HCT116 (cell line): ENCODE measurements around the gene SF3B6. TPM values are rescaled to one million over a fixed set of nuclear protein-coding genes. Genes with fewer than 3 reads are reported as not detected.
"Not testable (repeated sequence)": the region's sequence is repeated elsewhere in the genome, so short reads cannot be mapped to it uniquely, and the experiment has no call there.

ENCODE experiments used
- ATAC-seq: fragments of 200-7000 bp; cut with Tn5 transposase; 2 replicates; pipeline ENCODE4 v1.9.1; 2020; ENCODE audit warnings: mild to moderate bottlenecking, moderate library complexity
- BruUV-seq: library from RNA; stranded (reverse); fragments of 400-500 nt; replicated peaks from 2 replicates; lab custom pipeline; 2021; lab: Mats Ljungman, UMichigan
- CTCF ChIA-PET: fragments of 300-600 bp; sonication (Branson Sonifier 250); formaldehyde crosslinking; loops from one replicate; lab custom pipeline; 2021; ENCODE audit warnings: antibody characterized with exemption; lab: Charles Lee
- POLR2A ChIA-PET: fragments of 300-600, 350-600 bp; sonication (Branson Sonifier 250); formaldehyde crosslinking; loops from one replicate; lab custom pipeline; 2021; ENCODE audit warnings: antibody characterized with exemption; lab: Charles Lee
- RAD21 ChIA-PET, 2 experiments: fragments of 300-600 bp; sonication (Branson Sonifier 250); formaldehyde crosslinking; loops; one replicate each; lab custom pipeline; 2023; ENCODE audit warnings: low total read pairs in 2 of 2; ENCODE audit not compliant: uncharacterized antibody in 2 of 2, unreplicated experiment in 2 of 2, low non-redundant PET in 1 of 2; lab: Charles Lee
- DNase-seq: peaks from one replicate; pipeline ENCODE4 v3.0.0-alpha.2; 2010; ENCODE audit warnings: low read depth, low spot score
- H2AFZ ChIP-seq: fragments of 200-600 bp; shearing (Covaris generic), sonication (generic); 2 replicates; pipeline ENCODE4 v1.6.1; 2017; ENCODE audit warnings: low read depth, mixed run types, mixed read lengths, antibody characterized with exemption, low read length; ENCODE audit not compliant: poor library complexity, severe bottlenecking
- H3K27ac ChIP-seq: 2 replicates; pipeline ENCODE4 v1.5.1; 2012; ENCODE audit warnings: low read depth, low read length
- H3K27me3 ChIP-seq: fragments of 200-600 bp; sonication (generic); 2 replicates; pipeline ENCODE4 v1.6.1; 2016; ENCODE audit warnings: mixed run types, low read length, mixed read lengths; ENCODE audit not compliant: insufficient read depth
- H3K36me3 ChIP-seq, 2 experiments: fragments of 200-500 bp in 1 of 2; fragments of 200-600 bp in 1 of 2; sonication (Bioruptor generic) in 1 of 2; sonication (generic) in 1 of 2; 2 replicates each; pipeline versions ENCODE4 v1.5.1 to v1.6.1; 2014 to 2016; ENCODE audit warnings: low read length in 2 of 2, inconsistent platforms in 1 of 2, mixed read lengths in 1 of 2, mixed run types in 1 of 2; ENCODE audit not compliant: insufficient read depth in 2 of 2, control insufficient read depth in 1 of 2
- H3K4me1 ChIP-seq, 2 experiments: fragments of 200-600 bp in 1 of 2; sonication (generic) in 1 of 2; 2 replicates each; pipeline versions ENCODE4 v1.5.1 to v1.6.1; 2012 to 2017; ENCODE audit warnings: low read length in 2 of 2, inconsistent platforms in 1 of 2, mild to moderate bottlenecking in 1 of 2, mixed read lengths in 1 of 2, mixed run types in 1 of 2, moderate library complexity in 1 of 2; ENCODE audit not compliant: insufficient read depth in 2 of 2, control insufficient read depth in 1 of 2
- H3K4me2 ChIP-seq: fragments of 200-600 bp; sonication (generic); 2 replicates; pipeline ENCODE4 v1.6.1; 2017; ENCODE audit warnings: mixed run types, low read length, mixed read lengths
- H3K4me3 ChIP-seq, 2 experiments: fragments of 200-600 bp in 1 of 2; sonication (generic) in 1 of 2; replicated peaks in 1 of 2; 2 replicates each; pipeline ENCODE4 v1.5.1; 2011 to 2016; ENCODE audit warnings: low read length in 2 of 2, control low read depth in 1 of 2, low read depth in 1 of 2, mild to moderate bottlenecking in 1 of 2, mixed read lengths in 1 of 2, mixed run types in 1 of 2
- H3K79me2 ChIP-seq: fragments of 200-600 bp; sonication (generic); 2 replicates; pipeline ENCODE4 v1.6.1; 2017; ENCODE audit warnings: mild to moderate bottlenecking, mixed run types, low read length, moderate library complexity, mixed read lengths; ENCODE audit not compliant: insufficient read depth
- H3K9ac ChIP-seq: fragments of 200-600 bp; sonication (generic); 2 replicates; pipeline ENCODE4 v1.6.1; 2016; ENCODE audit warnings: low read length, mixed read lengths
- H3K9me2 ChIP-seq: fragments of 200-600 bp; sonication (generic), shearing (Covaris generic); 2 replicates; pipeline ENCODE4 v1.6.1; 2017; ENCODE audit warnings: mixed run types, mild to moderate bottlenecking, moderate library complexity; ENCODE audit not compliant: insufficient read depth
- H3K9me3 ChIP-seq, 2 experiments: fragments of 200-500 bp in 1 of 2; fragments of 200-600 bp in 1 of 2; sonication (Bioruptor generic) in 1 of 2; sonication (generic) in 1 of 2; 2 replicates each; pipeline ENCODE4 v1.6.1; 2014 to 2017; ENCODE audit warnings: low read length in 2 of 2, mixed read lengths in 2 of 2, inconsistent platforms in 1 of 2, low read depth in 1 of 2, mild to moderate bottlenecking in 1 of 2, mixed run types in 1 of 2, moderate library complexity in 1 of 2; ENCODE audit not compliant: control insufficient read depth in 1 of 2, insufficient read depth in 1 of 2
- H4K20me1 ChIP-seq: fragments of 200-600 bp; sonication (generic), shearing (Covaris generic); 2 replicates; pipeline ENCODE4 v1.6.1; 2017; ENCODE audit warnings: mixed run types, mild to moderate bottlenecking, moderate library complexity; ENCODE audit not compliant: insufficient read depth
- CBX3 ChIP-seq: IDR thresholded peaks from 2 replicates; pipeline ENCODE4 v1.6.1; 2012; ENCODE audit warnings: low read depth
- CEBPB ChIP-seq: IDR thresholded peaks from 2 replicates; pipeline ENCODE4 v1.6.1; 2012; ENCODE audit warnings: low read depth
- ELF1 ChIP-seq: IDR thresholded peaks from 2 replicates; pipeline ENCODE4 v1.6.1; 2012; ENCODE audit warnings: low read depth, borderline replicate concordance
- EZH2 ChIP-seq: fragments of 200-600 bp; sonication (generic); IDR thresholded peaks from 2 replicates; pipeline ENCODE4 v1.6.1; 2017; ENCODE audit warnings: antibody characterized with exemption, mixed run types
- FOSL1 ChIP-seq: IDR thresholded peaks from 2 replicates; pipeline ENCODE4 v1.6.1; 2012; ENCODE audit warnings: low read depth
- JUND ChIP-seq: IDR thresholded peaks from 2 replicates; pipeline ENCODE4 v1.6.1; 2012
- POLR2A ChIP-seq: IDR thresholded peaks from 2 replicates; pipeline ENCODE4 v1.7.0; 2011; ENCODE audit warnings: borderline replicate concordance; ENCODE audit not compliant: insufficient read depth, insufficient read length; ENCODE audit errors: extremely low read depth
- POLR2AphosphoS5 ChIP-seq: IDR thresholded peaks from 2 replicates; pipeline ENCODE4 v1.6.1; 2011; ENCODE audit warnings: mild to moderate bottlenecking, low read depth, low read length, moderate library complexity
- RAD21 ChIP-seq: IDR thresholded peaks from 2 replicates; pipeline ENCODE4 v1.6.1; 2012; ENCODE audit warnings: low read depth, mild to moderate bottlenecking
- SIN3A ChIP-seq: IDR thresholded peaks from 2 replicates; pipeline ENCODE4 v1.6.1; 2012; ENCODE audit warnings: low read depth
- SP1 ChIP-seq: IDR thresholded peaks from 2 replicates; pipeline ENCODE4 v1.6.1; 2012; ENCODE audit warnings: low read depth
- SRF ChIP-seq: IDR thresholded peaks from 2 replicates; pipeline ENCODE4 v1.6.1; 2012; ENCODE audit warnings: low read depth
- TCF7L2 ChIP-seq: IDR thresholded peaks from 2 replicates; pipeline ENCODE4 v1.7.0; 2011; ENCODE audit warnings: borderline replicate concordance, inconsistent platforms; ENCODE audit not compliant: insufficient read depth, insufficient read length; ENCODE audit errors: extremely low read depth
- ZFX ChIP-seq: fragments of 450-650 bp; IDR thresholded peaks from 2 replicates; pipeline ENCODE4 v1.6.1; 2017
- ZNF274 ChIP-seq: fragments of 200-500 bp; sonication (Bioruptor generic); IDR thresholded peaks from 2 replicates; pipeline ENCODE4 v1.6.1; 2014; ENCODE audit warnings: mild to moderate bottlenecking, low read depth, low read length, inconsistent platforms
- intact Hi-C: fragments of 100-400 bp; cut with micrococcal nuclease; formaldehyde crosslinking; loops from 2 replicates; pipeline ENCODE4 v1.10.0; 2022
- total RNA-seq: library from RNA; stranded (reverse); gene quantifications from one replicate; pipeline ENCODE4 v1.2.1, GENCODE V29; 2021; ENCODE audit not compliant: unreplicated experiment
- TF ChIP-seq, protein P1 (sequence below): IDR thresholded peaks from 2 replicates; pipeline ENCODE4 v1.6.1; 2012
- TF ChIP-seq, protein P2 (sequence below), 3 experiments: fragments of 200-600 bp in 1 of 3; sonication (generic) in 1 of 3; IDR thresholded peaks in 2 of 3; conservative IDR thresholded peaks in 1 of 3; 2 replicates each; pipeline ENCODE4 v1.5.1; 2012 to 2017; ENCODE audit warnings: low read depth in 2 of 3, low read length in 2 of 3, antibody characterized with exemption in 1 of 3, borderline replicate concordance in 1 of 3, control low read depth in 1 of 3, mild to moderate bottlenecking in 1 of 3, mixed read lengths in 1 of 3, mixed run types in 1 of 3, moderate library complexity in 1 of 3; ENCODE audit not compliant: insufficient read depth in 1 of 3

The SF3B6 gene
- total RNA-seq, 1 experiment from 2014 or later, result 129 TPM

GRCh38 chr2:24109431-24109830, 33.3 kb upstream of the SF3B6 start:
- H3K9me2 ChIP-seq, DNase-seq, BruUV-seq, H2AFZ ChIP-seq, H3K9ac ChIP-seq, H3K27ac ChIP-seq, ATAC-seq, H3K4me2 ChIP-seq, H3K9me3 ChIP-seq, H4K20me1 ChIP-seq, RAD21 ChIA-PET, POLR2A ChIA-PET, H3K79me2 ChIP-seq, H3K27me3 ChIP-seq, H3K4me3 ChIP-seq, H3K36me3 ChIP-seq, intact Hi-C loops: not testable (repeated sequence)
- peaks cover 4 to 22% of the 10 kb centered on the region in 2 experiments; a peak in 3 of 4 replicates for H3K4me1 ChIP-seq
- CTCF ChIA-PET, result interaction anchor here (1.5 kb wide), 1 partner anchor 25 kb away, joined by 5 read pairs; the partner anchor contains the start of gene TP53I3

DNA sequence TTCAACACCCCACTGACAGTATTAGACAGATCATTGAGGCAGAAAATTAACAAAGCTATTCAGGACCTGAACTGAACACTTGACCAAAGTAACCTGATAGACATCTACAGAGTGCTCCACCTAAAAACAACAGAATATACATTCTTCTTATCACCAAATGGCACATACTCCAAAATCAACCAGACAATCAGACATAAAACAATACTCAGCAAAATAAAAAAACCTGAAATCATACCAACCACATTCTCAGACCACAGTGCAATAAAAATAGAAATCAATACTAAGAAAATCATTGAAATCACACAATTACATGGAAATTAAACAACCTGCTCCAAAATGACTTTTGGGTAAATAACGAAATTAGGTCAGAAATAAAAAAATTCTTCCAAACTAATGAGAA, 31.2 kb upstream of the SF3B6 start:
- no peaks in the 10 kb centered on the region for H3K9me3 ChIP-seq
- CTCF ChIA-PET, result no interaction called here
- no peaks in the 10 kb centered on the region for H3K36me3 ChIP-seq
- ATAC-seq, result no peak
- H3K79me2 ChIP-seq, result no peaks in the 10 kb centered on the region
- DNase-seq, result no peak
- no peak overlapping the region for H3K4me2 ChIP-seq
- no peaks in the 10 kb centered on the region for H3K27me3 ChIP-seq
- H3K4me3 ChIP-seq, result no peak overlapping the region
- intact Hi-C loops, result no loop called here
- no peaks in the 10 kb centered on the region for H3K9me2 ChIP-seq
- no peaks in the 10 kb centered on the region for H4K20me1 ChIP-seq
- RAD21 ChIA-PET, result no interaction called here
- POLR2A ChIA-PET, result no interaction called here
- BruUV-seq, result no TSS peak
- H3K27ac ChIP-seq, result no peak overlapping the region
- H3K9ac ChIP-seq, result no peak overlapping the region
- TF ChIP-seq POLR2A (no peak), FOSL1 (no peak), CBX3 (no peak), JUND (no peak), SP1 (no peak), ZFX (no peak), ZNF274 (no peak), TCF7L2 (no peak), ELF1 (no peak), SRF (no peak), CEBPB (no peak), EZH2 (no peak), RAD21 (no peak), SIN3A (no peak), POLR2AphosphoS5 (no peak)
- TF ChIP-seq, protein P1, sequence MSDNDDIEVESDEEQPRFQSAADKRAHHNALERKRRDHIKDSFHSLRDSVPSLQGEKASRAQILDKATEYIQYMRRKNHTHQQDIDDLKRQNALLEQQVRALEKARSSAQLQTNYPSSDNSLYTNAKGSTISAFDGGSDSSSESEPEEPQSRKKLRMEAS, result no peak
- TF ChIP-seq, protein P2, sequence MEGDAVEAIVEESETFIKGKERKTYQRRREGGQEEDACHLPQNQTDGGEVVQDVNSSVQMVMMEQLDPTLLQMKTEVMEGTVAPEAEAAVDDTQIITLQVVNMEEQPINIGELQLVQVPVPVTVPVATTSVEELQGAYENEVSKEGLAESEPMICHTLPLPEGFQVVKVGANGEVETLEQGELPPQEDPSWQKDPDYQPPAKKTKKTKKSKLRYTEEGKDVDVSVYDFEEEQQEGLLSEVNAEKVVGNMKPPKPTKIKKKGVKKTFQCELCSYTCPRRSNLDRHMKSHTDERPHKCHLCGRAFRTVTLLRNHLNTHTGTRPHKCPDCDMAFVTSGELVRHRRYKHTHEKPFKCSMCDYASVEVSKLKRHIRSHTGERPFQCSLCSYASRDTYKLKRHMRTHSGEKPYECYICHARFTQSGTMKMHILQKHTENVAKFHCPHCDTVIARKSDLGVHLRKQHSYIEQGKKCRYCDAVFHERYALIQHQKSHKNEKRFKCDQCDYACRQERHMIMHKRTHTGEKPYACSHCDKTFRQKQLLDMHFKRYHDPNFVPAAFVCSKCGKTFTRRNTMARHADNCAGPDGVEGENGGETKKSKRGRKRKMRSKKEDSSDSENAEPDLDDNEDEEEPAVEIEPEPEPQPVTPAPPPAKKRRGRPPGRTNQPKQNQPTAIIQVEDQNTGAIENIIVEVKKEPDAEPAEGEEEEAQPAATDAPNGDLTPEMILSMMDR (IDR thresholded peaks at IDR 0.05 in 2 of 3, conservative IDR thresholded peaks at IDR 0.05 in 1 of 3; ENCODE audit: borderline replicate concordance in 1 of 3, insufficient read depth in 1 of 3, low read depth in 2 of 3, low read length in 2 of 3), result no peak
- H3K4me1 ChIP-seq, result peaks cover 4 to 22% of the 10 kb centered on the region in 2 experiments; a peak in 3 of 4 replicates
- H2AFZ ChIP-seq, result no peak overlapping the region
